PC-9 (cell line): ENCODE data around the gene UST.

Experiments
- CTCF ChIP-seq: fragments of 200-600 bp; sonication (generic); conservative IDR thresholded peaks from 2 replicates; pipeline ENCODE4 v1.6.1; 2017; ENCODE audit warnings: mixed run types, antibody characterized with exemption, mild to moderate bottlenecking, moderate library complexity
- EZH2 ChIP-seq: fragments of 200-600 bp; sonication (generic); IDR thresholded peaks from 2 replicates; pipeline ENCODE4 v1.8.0; 2017; ENCODE audit warnings: antibody characterized with exemption, low read depth

GRCh38 chr6:148998704-148999103 is 251.9 kb downstream of the UST start:
- TF ChIP-seq EZH2 (no peak), CTCF (no peak)
